Upper lobe of right lung (tissue), 1 donor: Measurements from ENCODE around the gene CELA3A. TPM values are rescaled to one million over a fixed set of nuclear protein-coding genes. Genes with fewer than 3 reads are reported as not detected.
"Not testable (repeated sequence)": the region's sequence is repeated elsewhere in the genome, so short reads cannot be mapped to it uniquely, and the experiment has no call there.

ENCODE experiments used
- ATAC-seq: fragments of 200-7000 bp; cut with Tn5 transposase; one replicate; pipeline ENCODE4 v1.9.1; 2020; ENCODE audit warnings: mild to moderate bottlenecking, moderate library complexity
- DNase-seq: peaks from one replicate; pipeline ENCODE4 v3.0.0-alpha.2; 2020
- H3K27ac ChIP-seq: fragments of 200-600 bp; one replicate; pipeline ENCODE4 v1.8.0; 2022
- H3K27me3 ChIP-seq: fragments of 200-600 bp; one replicate; pipeline ENCODE4 v1.8.0; 2022; ENCODE audit warnings: mild to moderate bottlenecking
- H3K36me3 ChIP-seq: fragments of 200-600 bp; one replicate; pipeline ENCODE4 v1.8.0; 2022
- H3K4me1 ChIP-seq: fragments of 200-600 bp; one replicate; pipeline ENCODE4 v1.8.0; 2022
- H3K4me3 ChIP-seq: fragments of 200-600 bp; one replicate; pipeline ENCODE4 v1.8.0; 2022; ENCODE audit warnings: mild to moderate bottlenecking
- H3K9me3 ChIP-seq: fragments of 200-600 bp; one replicate; pipeline ENCODE4 v1.8.0; 2022
- intact Hi-C: fragments of 100-400 bp; cut with DNase I; formaldehyde crosslinking; loops from one replicate; pipeline ENCODE4 v1.11.0; 2022
- total RNA-seq: library from RNA; stranded (reverse); fragmentation: NEBNext Ultra II Directional; extraction: Animal tissue kit (Norgen Biotek cat#: 25700); gene quantifications from one replicate; pipeline ENCODE4 v1.2.1, GENCODE V29; 2021
- TF ChIP-seq, protein P1 (sequence below): fragments of 200-600 bp; IDR thresholded peaks from one replicate; pipeline ENCODE4 v1.8.0; 2022; ENCODE audit warnings: antibody characterized with exemption
- donor health status: DM: no; HTN: yes; CAD: no; lungs with severe emphysema.

The CELA3A gene
- total RNA-seq, 1 donor from 2014 or later = not detected

DNA sequence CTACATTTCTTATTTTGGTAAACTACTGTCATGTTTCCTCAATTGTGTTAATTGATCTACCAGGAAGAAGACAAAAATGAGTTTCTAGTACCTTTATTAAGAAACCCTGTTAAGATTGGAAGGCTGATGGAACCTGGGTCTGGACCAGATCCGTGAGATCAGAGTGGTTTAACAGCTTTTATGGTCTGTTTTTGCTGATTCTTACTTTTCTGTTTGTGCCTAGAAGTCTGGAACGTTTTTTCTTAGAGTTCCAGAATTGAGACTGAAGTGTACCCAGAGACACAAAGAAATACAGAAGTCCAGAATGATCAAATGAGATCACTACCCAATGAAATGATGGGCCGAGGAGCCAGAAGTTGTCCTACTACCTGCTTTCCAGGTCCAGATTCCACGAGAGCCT, 28.6 kb downstream of the CELA3A start:
- intact Hi-C loops = no loop called here
- peaks cover 11% of the 10 kb centered on the region for H3K4me1 ChIP-seq
- ATAC-seq = no peak
- TF ChIP-seq, protein P1, sequence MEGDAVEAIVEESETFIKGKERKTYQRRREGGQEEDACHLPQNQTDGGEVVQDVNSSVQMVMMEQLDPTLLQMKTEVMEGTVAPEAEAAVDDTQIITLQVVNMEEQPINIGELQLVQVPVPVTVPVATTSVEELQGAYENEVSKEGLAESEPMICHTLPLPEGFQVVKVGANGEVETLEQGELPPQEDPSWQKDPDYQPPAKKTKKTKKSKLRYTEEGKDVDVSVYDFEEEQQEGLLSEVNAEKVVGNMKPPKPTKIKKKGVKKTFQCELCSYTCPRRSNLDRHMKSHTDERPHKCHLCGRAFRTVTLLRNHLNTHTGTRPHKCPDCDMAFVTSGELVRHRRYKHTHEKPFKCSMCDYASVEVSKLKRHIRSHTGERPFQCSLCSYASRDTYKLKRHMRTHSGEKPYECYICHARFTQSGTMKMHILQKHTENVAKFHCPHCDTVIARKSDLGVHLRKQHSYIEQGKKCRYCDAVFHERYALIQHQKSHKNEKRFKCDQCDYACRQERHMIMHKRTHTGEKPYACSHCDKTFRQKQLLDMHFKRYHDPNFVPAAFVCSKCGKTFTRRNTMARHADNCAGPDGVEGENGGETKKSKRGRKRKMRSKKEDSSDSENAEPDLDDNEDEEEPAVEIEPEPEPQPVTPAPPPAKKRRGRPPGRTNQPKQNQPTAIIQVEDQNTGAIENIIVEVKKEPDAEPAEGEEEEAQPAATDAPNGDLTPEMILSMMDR = no peak
- no peak overlapping the region for H3K4me3 ChIP-seq
- DNase-seq = no peak
- no peaks in the 10 kb centered on the region for H3K36me3 ChIP-seq
- no peak overlapping the region for H3K27ac ChIP-seq
- H3K27me3 ChIP-seq = no peaks in the 10 kb centered on the region
- H3K9me3 ChIP-seq = no peaks in the 10 kb centered on the region

DNA sequence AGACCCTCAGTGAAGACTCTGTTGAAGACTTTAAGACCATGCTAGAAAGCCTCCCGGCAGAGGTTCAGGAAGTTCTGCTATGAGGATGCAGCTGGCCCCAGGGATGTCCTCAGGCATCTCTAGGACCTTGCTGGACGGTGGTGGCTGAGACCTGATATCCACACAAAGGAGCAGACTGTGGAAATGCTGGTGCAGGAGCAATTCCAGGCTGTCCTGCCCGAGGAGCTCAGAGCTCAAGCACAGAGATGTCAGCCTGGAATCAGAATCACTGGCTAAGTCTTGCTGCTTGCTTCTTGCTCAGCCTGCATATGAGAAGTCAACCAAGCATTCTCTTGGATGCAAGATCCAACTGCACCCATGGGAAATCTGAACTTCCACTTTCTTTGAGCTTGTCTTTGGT, 29.0 kb downstream of the CELA3A start:
- Histone ChIP-seq H3K27ac (no peak overlapping the region), H3K9me3 (no peaks in the 10 kb centered on the region), H3K4me3 (no peak overlapping the region), H3K27me3 (no peaks in the 10 kb centered on the region), H3K4me1 (peaks cover 11% of the 10 kb centered on the region), H3K36me3 (no peaks in the 10 kb centered on the region)
- intact Hi-C loops = no loop called here
- no peak for DNase-seq
- ATAC-seq = no peak
- TF ChIP-seq, protein P1 = no peak

DNA sequence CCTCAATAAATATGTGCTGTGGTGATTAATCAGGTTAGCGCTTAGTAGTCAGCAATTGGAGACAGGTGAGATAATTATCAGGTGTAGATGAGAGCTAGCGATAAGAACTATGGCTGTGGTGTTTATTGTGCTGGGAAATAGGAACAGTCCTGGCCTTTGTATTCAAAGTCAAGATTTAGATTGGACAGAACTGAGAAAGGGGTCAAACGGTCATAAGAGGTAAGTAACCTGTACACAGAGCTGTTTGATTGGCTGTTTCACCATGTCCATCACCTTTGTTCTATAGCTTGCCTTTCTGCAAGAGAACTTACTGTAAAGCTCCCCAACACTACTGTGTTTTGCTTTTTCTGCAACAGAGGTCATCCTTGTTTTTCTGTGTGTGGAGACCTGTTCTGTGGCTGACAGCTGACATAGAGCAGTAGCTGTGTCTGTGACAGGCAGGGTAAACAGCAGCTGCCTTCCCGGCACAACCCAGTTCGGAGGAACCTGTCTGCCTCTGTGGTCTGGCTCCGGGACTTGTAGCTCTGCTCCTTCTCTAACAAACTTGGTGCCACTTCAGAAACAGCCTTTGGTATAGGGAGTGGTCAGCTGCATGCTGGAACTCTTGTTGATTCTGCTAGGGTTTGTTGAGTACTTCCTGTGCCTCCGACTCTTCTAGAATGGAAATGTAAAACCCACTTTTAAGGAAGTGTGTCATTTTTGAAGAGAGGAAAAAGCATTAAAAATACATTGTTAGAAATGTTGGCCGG, 29.9 kb downstream of the CELA3A start:
- Histone ChIP-seq H3K27ac (peak overlapping the region; percentile 58), H3K4me3 (no peak overlapping the region)
- peak; percentile 96 for ATAC-seq

DNA sequence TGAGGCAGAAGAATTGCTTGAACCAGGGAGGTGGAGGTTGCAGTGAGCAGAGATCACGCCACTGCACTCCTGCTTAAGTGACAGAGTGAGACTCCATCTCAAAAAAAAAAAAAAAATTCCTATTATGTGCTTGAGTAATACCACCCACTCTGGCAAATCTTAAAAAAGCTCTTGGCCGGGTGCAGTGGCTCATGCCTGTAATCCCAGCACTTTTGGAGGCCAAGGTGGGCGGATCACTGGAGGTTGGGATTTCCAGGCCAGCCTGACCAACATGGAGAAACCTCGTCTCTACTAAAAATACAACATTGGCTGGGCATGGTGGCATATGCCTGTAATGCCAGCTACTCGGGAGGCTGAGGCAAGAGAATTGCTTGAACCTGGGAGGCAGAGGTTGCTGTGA, 33.4 kb downstream of the CELA3A start:
- intact Hi-C loops, H3K36me3 ChIP-seq, ATAC-seq, H3K27me3 ChIP-seq, H3K4me1 ChIP-seq, DNase-seq, H3K9me3 ChIP-seq, H3K27ac ChIP-seq, H3K4me3 ChIP-seq: not testable (repeated sequence)

More for the DNA sequence above, 29.9 kb downstream of the CELA3A start:
- DNase-seq = peak; percentile 78
- no peaks in the 10 kb centered on the region for H3K36me3 ChIP-seq
- H3K9me3 ChIP-seq = no peaks in the 10 kb centered on the region
- H3K27me3 ChIP-seq = no peaks in the 10 kb centered on the region
- intact Hi-C loops = no loop called here
- TF ChIP-seq, protein P1 = no peak
- peaks cover 9% of the 10 kb centered on the region for H3K4me1 ChIP-seq

DNA sequence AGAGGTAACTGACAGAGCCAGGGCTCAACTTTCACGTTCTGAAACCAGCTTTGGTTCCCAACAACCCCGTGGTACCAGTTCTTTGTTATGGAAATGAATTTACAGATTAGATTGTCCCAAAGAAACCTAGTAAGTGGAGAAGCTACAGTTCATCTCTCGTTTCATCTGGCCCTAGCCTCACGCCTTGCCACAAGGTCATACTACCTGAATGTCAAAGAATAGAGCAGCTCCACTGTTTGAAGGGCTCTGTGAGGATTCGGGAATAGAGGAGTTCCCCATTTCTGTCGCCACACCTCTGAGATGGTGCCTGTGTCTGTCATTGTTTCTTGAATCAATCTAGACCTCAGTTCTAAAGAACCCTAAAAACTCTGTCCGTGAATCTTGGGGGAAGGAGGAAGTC, 36.1 kb downstream of the CELA3A start:
- H3K27ac ChIP-seq = no peak overlapping the region
- no peak for DNase-seq
- no peak overlapping the region for H3K4me3 ChIP-seq
- TF ChIP-seq, protein P1 = no peak
- peaks cover 13% of the 10 kb centered on the region for H3K4me1 ChIP-seq
- no peaks in the 10 kb centered on the region for H3K9me3 ChIP-seq
- H3K27me3 ChIP-seq = no peaks in the 10 kb centered on the region
- no peaks in the 10 kb centered on the region for H3K36me3 ChIP-seq
- ATAC-seq = no peak
- intact Hi-C loops = no loop called here

DNA sequence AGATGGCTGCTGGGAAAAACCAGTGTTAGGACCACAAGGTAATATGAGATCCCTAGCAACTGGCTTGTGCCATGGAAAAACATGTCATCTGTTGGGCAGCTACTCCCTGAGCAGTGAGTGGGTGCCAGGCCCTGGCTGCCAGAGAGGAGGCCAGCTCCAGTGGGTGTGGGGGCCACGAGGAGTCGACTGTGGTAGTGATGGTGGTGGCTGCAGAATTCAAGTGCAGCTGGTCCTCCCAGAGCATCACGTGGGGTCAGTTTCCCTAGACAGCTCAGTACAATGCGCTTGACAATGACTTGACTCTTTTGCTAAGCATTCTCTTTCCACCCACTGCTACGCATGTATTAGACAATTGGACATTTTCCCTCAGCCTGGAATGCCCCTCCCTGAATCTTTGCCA, 36.6 kb downstream of the CELA3A start:
- peaks cover 13% of the 10 kb centered on the region for H3K4me1 ChIP-seq
- no peaks in the 10 kb centered on the region for H3K36me3 ChIP-seq
- ATAC-seq = no peak
- H3K27ac ChIP-seq = no peak overlapping the region
- DNase-seq = no peak
- intact Hi-C loops = no loop called here
- no peaks in the 10 kb centered on the region for H3K27me3 ChIP-seq
- H3K4me3 ChIP-seq = no peak overlapping the region
- TF ChIP-seq, protein P1 = no peak
- H3K9me3 ChIP-seq = no peaks in the 10 kb centered on the region
